Skeletal muscle satellite cell (primary cell): ENCODE data around the gene KCNIP4.

ENCODE experiments used
- H3K27me3 ChIP-seq: 2 replicates; pipeline ENCODE4 v1.7.0; 2013; ENCODE audit warnings: low read length; ENCODE audit not compliant: control insufficient read depth, insufficient read depth
- H3K36me3 ChIP-seq: 2 replicates; pipeline ENCODE4 v1.7.0; 2013; ENCODE audit warnings: mild to moderate bottlenecking, control low read depth, low read length; ENCODE audit not compliant: insufficient read depth
- H3K4me1 ChIP-seq: 2 replicates; pipeline ENCODE4 v1.7.0; 2013; ENCODE audit warnings: low read length; ENCODE audit not compliant: control insufficient read depth, insufficient read depth
- H3K4me2 ChIP-seq: 2 replicates; pipeline ENCODE4 v1.7.0; 2013; ENCODE audit warnings: mild to moderate bottlenecking, low read length
- H3K4me3 ChIP-seq: 2 replicates; pipeline ENCODE4 v1.7.0; 2013; ENCODE audit warnings: low read length
- H3K9ac ChIP-seq: 2 replicates; pipeline ENCODE4 v1.7.0; 2013; ENCODE audit warnings: mild to moderate bottlenecking, low read depth, low read length, moderate library complexity
- H3K9me3 ChIP-seq: replicated peaks from 2 replicates; pipeline ENCODE4 v1.7.0; 2013; ENCODE audit warnings: mild to moderate bottlenecking, control low read depth, low read length

The KCNIP4 gene

DNA sequence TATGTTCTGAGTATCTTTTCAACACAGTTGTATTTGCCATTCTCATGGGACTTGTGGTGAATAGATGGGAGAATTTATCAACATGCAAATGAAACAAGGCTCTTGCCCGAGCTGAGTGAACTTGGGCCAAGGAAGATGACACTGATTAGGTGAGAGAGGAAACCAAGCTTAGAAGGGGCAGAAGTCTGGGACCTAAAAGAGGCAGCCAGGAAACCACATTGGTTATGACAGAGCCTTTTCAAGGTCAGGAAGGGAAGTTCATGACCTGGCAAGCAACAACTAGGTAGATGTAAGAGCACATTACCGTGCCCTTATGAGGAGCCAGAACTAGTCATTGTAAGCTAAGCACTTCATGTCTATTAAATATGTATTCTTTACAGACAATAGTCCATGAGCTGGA lies 658.0 kb downstream of the KCNIP4 start:
- Histone ChIP-seq H3K9me3 (peaks cover 3% of the 10 kb centered on the region), H3K4me2 (no peak overlapping the region), H3K9ac (no peak overlapping the region), H3K4me3 (no peak overlapping the region), H3K4me1 (no peaks in the 10 kb centered on the region), H3K36me3 (no peaks in the 10 kb centered on the region), H3K27me3 (no peaks in the 10 kb centered on the region)

DNA sequence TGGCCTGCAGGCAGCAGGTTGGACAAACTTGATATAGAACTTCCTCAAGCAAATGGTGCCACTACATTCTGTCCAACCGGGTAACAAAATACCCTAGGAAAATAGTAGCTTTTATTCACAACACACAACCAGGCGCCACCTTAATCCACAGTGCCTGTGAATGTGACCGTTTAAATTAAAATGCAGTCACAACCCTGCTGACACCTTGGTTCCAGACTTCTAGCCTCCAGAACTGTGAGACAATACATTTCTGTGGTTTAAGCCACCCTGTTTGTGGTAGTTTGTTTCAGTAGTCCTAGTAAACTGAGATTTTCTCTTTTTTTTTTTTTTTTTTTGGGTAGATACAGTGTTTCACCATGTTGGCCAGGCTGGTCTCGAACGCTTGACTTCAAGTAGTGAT lies 672.5 kb downstream of the KCNIP4 start:
- Histone ChIP-seq H3K4me3 (no peak overlapping the region), H3K27me3 (no peaks in the 10 kb centered on the region)

DNA sequence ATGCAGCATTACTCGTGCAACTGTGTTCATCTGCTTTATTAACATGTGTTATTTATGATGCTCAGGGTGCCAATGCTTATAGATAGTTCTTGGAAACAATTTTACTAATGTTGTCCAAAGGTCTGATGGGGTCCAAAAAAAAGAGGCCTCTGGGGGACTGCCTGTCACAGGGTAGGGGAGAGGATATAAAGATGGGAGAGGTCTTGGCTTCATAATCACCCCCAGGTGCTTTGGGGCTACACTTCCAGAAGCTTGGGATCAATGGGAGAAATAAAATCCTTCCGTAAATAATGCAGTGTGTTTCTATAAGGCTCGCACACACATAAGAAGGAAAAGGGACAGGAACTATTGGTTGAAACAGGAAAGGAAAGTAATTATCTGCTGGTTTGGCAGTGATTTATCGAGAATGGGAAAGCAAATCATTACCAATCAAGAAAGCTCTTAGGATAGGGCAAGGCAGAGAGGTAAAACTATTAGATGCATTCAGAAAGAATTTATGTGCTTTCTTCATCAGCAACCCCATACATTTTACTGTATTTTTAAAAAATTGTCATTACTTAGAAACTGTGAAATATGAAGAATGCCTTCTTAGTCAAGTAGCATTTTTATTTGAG lies 677.0 kb downstream of the KCNIP4 start:
- H3K4me1 ChIP-seq, result no peaks in the 10 kb centered on the region
- no peaks in the 10 kb centered on the region for H3K9me3 ChIP-seq
- no peak overlapping the region for H3K9ac ChIP-seq
- no peak overlapping the region for H3K4me2 ChIP-seq
- H3K36me3 ChIP-seq, result no peaks in the 10 kb centered on the region
- H3K4me3 ChIP-seq, result no peak overlapping the region
- H3K27me3 ChIP-seq, result no peaks in the 10 kb centered on the region

More for the DNA sequence above, 672.5 kb downstream of the KCNIP4 start:
- H3K4me2 ChIP-seq, result no peak overlapping the region
- H3K4me1 ChIP-seq, result no peaks in the 10 kb centered on the region
- no peaks in the 10 kb centered on the region for H3K9me3 ChIP-seq
- no peaks in the 10 kb centered on the region for H3K36me3 ChIP-seq
- H3K9ac ChIP-seq, result no peak overlapping the region

DNA sequence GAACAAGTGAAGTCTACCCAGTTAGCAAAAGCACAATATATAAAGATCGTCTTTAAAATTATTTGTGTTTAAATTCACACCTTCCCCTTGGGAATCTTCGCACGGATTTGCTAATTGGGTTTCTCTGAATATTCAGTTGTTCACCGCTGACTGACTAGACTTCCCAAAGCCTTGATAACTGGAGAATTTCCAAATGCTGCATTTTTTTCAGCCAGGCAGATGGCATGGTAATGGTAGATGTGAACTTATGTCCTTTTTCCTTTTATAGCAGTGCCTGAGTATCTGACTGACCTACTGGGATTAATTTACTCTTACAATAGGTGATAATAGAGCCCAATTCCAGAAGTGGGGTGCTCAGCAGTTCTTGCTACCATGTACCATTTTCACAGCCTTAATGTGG lies 700.2 kb downstream of the KCNIP4 start:
- no peak overlapping the region for H3K4me3 ChIP-seq
- no peaks in the 10 kb centered on the region for H3K4me1 ChIP-seq
- no peaks in the 10 kb centered on the region for H3K36me3 ChIP-seq
- H3K9me3 ChIP-seq, result no peaks in the 10 kb centered on the region
- H3K4me2 ChIP-seq, result no peak overlapping the region
- H3K27me3 ChIP-seq, result no peaks in the 10 kb centered on the region
- H3K9ac ChIP-seq, result no peak overlapping the region

DNA sequence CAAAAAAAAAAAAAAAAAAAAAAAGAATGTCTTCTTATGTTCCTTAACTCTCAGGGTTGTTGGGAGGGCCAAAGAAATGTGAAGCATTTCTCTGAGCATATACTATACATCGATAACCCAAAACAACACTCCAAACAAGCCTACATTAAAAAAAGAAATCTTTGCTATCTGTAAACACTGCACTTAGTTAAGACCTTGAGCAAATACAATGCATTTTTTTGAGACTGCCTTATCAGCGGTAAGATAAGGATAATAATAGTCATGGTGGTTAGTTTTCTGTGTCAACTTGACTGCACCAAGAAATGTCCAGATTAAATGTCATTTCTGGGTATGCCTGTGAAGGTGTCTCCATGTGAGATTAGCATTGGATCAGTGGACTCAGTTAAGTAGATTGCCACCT lies 706.4 kb downstream of the KCNIP4 start:
- H3K4me1 ChIP-seq, result no peaks in the 10 kb centered on the region
- H3K4me2 ChIP-seq, result no peak overlapping the region
- no peaks in the 10 kb centered on the region for H3K9me3 ChIP-seq
- no peak overlapping the region for H3K9ac ChIP-seq
- no peak overlapping the region for H3K4me3 ChIP-seq
- H3K27me3 ChIP-seq, result no peaks in the 10 kb centered on the region
- H3K36me3 ChIP-seq, result no peaks in the 10 kb centered on the region

DNA sequence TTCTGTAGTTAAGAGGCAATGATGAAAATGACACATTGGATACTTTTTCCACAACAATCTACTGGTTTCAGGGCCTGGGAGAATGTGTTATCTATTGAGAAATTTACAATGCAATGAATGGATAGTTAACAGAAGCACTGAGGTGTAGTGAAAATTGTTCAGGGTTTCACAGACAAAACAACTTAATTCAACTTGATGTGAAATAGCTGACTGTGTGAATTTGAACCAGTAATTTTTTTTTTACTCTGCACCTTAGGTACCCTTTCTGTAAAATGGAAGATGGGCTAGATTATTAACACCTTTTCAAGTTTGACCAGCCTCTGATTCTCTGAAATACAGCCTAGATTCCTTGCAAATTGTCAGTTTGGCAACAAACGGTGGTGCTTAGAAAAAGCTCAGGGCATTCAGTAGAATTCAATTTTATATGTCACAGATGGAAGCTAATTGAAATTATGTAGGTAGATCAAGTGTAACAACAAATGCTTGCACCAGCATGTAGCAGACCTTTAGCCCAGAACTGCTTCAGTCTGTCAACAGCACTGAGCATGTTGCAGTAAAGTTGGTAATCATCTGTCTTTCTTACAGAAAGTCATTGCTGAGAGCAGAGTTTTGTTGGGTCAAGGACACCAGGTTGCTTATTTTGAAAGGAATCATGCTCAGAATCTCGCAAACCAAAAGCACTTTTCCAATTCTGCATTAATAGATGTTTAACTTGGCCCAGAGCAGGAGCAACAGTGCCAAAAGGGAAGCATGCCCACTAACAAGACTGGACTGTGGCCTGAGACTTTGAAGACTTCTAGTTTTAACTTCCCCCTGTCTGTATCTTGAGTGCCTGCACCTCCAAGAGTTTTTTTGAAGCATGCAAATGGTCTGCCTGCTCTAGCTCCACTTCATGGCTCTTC lies 721.7 kb downstream of the KCNIP4 start:
- peaks cover 6% of the 10 kb centered on the region for H3K9me3 ChIP-seq
- no peaks in the 10 kb centered on the region for H3K36me3 ChIP-seq
- H3K4me1 ChIP-seq, result no peaks in the 10 kb centered on the region
- no peak overlapping the region for H3K4me3 ChIP-seq
- H3K4me2 ChIP-seq, result no peak overlapping the region
- no peak overlapping the region for H3K9ac ChIP-seq
- H3K27me3 ChIP-seq, result no peaks in the 10 kb centered on the region

DNA sequence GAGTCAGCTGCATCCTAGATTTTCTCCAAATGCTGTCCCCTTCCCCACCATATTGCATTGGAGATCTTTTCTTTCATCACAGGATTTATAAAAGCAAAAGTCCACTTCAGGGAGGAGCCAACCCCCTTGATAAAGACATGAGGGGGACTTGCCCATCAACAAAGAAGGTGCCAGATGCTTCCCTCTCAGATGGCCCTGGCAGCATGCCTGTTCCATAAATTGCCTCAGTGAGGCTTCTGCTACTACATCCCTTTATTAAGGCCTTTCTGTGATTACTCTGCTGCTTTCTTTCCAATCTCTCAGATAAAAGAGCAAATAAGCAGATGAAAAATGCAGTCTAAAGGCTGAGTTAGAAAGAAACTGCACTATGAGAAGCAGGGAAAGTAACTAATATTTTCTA lies 736.7 kb downstream of the KCNIP4 start:
- H3K36me3 ChIP-seq, result no peaks in the 10 kb centered on the region
- H3K4me1 ChIP-seq, result no peaks in the 10 kb centered on the region
- H3K4me2 ChIP-seq, result no peak overlapping the region
- H3K4me3 ChIP-seq, result no peak overlapping the region
- H3K27me3 ChIP-seq, result no peaks in the 10 kb centered on the region
- H3K9me3 ChIP-seq, result no peaks in the 10 kb centered on the region
- no peak overlapping the region for H3K9ac ChIP-seq

DNA sequence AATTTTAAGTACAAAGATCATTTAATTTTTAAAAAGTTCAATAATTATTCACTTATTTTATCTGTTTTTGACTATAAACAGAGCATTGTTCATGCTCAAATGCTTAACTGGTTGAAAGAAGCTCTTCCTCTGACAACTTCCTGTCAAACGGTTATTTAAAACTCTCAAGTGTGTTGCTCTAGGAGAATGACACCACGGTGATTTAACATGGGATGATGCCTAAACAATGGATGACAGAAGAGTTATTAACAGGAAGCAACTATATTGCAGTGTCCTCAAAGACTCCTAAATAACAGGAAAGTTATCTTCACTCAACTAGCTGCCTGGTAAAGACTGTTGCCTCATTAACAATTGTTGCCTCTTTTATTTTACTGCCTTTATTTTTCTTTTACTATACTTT lies 738.7 kb downstream of the KCNIP4 start:
- no peak overlapping the region for H3K4me2 ChIP-seq
- H3K36me3 ChIP-seq, result no peaks in the 10 kb centered on the region
- H3K4me1 ChIP-seq, result no peaks in the 10 kb centered on the region
- no peak overlapping the region for H3K9ac ChIP-seq
- H3K9me3 ChIP-seq, result no peaks in the 10 kb centered on the region
- no peak overlapping the region for H3K4me3 ChIP-seq
- H3K27me3 ChIP-seq, result no peaks in the 10 kb centered on the region

DNA sequence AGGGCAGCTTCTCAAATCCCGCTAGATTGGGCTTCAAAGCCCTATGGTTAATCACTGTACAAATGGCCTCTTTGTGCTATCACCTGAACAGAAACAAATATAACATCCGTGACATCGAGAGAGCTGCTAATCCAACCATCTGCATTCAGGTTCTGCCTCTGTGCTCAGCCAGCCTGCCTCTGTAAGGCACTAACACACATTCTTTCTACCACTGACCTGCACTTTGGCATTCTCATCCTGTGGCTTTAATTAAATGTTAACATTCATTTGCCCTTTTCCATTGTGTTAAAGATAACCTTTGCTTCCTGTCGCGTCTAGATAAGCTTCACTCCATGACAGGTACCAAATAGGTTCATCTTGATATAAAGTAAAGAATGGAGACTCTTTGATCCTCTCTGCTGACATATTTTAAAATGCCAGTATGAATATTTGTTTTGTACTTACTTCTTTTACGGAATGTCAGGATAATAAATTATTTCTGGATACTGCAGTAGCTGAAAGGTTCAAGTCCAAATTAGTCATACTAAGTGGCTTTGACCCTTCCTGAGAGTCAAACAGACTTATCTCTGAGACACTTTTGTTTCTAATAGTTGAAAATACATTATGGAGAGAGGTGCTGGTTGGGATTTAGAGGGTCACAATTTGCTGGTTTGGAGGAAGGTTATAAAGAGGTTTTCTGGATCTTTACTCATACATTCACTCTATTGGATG lies 742.6 kb downstream of the KCNIP4 start:
- Histone ChIP-seq H3K9me3 (no peaks in the 10 kb centered on the region), H3K9ac (no peak overlapping the region), H3K4me3 (no peak overlapping the region), H3K4me1 (no peaks in the 10 kb centered on the region), H3K27me3 (no peaks in the 10 kb centered on the region), H3K4me2 (no peak overlapping the region), H3K36me3 (no peaks in the 10 kb centered on the region)

DNA sequence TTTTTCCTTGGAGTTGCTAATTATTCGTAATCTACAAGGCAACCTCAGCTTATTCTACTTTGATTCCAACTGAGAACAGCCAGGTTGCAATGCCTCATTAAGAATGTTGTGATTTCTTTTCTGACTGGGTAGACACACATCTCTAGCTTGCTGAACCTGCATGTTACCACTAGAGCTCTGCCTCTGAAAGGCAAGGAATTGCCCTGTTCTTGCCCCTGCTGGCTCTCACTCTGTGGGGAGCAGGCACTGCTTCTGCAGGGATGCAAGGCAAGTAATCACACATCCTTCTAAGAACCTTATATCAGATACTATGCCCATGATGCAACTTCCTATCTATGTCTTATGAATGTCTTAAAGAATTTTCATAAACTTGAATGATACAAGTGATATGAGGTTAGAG lies 745.2 kb downstream of the KCNIP4 start:
- H3K9me3 ChIP-seq, result no peaks in the 10 kb centered on the region
- no peak overlapping the region for H3K9ac ChIP-seq
- H3K27me3 ChIP-seq, result no peaks in the 10 kb centered on the region
- H3K4me3 ChIP-seq, result no peak overlapping the region
- H3K4me1 ChIP-seq, result no peaks in the 10 kb centered on the region
- no peak overlapping the region for H3K4me2 ChIP-seq
- no peaks in the 10 kb centered on the region for H3K36me3 ChIP-seq

DNA sequence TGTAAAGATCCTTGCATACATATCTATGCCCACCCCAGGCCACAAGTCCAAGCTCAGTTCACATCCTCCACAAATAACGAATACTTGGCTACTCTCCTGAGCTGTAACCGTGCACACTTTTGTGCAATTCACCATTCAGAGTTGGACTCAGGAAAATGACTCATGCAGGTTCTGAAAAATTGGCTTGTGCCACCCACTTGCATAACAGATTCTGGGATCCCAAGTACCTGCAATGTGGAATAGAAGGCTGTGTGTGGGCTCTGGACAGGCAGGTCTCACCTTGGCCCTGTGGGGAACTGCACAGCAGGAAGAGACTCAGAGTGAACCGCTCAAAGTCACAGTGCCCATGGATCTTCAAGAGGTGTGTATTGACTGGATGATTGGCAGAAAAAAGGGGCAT lies 745.6 kb downstream of the KCNIP4 start:
- no peak overlapping the region for H3K4me3 ChIP-seq
- no peaks in the 10 kb centered on the region for H3K9me3 ChIP-seq
- H3K36me3 ChIP-seq, result no peaks in the 10 kb centered on the region
- H3K4me1 ChIP-seq, result no peaks in the 10 kb centered on the region
- no peak overlapping the region for H3K9ac ChIP-seq
- no peaks in the 10 kb centered on the region for H3K27me3 ChIP-seq
- H3K4me2 ChIP-seq, result no peak overlapping the region
